Trophoblast cell (in vitro differentiated cells and primary cell): Measurements from ENCODE around the gene TMF1.

Experiments
- DNase-seq, 2 donors: peaks; one replicate each; pipeline ENCODE4 v3.0.0-alpha.2; 2016
- H2AFZ ChIP-seq: 2 replicates; pipeline ENCODE4 v1.6.1; 2013; ENCODE audit warnings: low read length, moderate library complexity, mild to moderate bottlenecking; ENCODE audit not compliant: insufficient read depth, poor library complexity
- H2AK5ac ChIP-seq: 2 replicates; pipeline ENCODE4 v1.6.1; 2013; ENCODE audit warnings: mild to moderate bottlenecking, low read length
- H2BK120ac ChIP-seq: 2 replicates; pipeline ENCODE4 v1.6.1; 2013; ENCODE audit warnings: low read length, mild to moderate bottlenecking, moderate library complexity; ENCODE audit not compliant: insufficient read depth, poor library complexity
- H2BK12ac ChIP-seq: 2 replicates; pipeline ENCODE4 v1.6.1; 2013; ENCODE audit warnings: mild to moderate bottlenecking, low read length, moderate library complexity
- H2BK5ac ChIP-seq: 2 replicates; pipeline ENCODE4 v1.6.1; 2013; ENCODE audit warnings: low read length, low read depth, moderate library complexity, mild to moderate bottlenecking; ENCODE audit not compliant: poor library complexity
- H3K14ac ChIP-seq: 2 replicates; pipeline ENCODE4 v1.6.1; 2013; ENCODE audit warnings: mild to moderate bottlenecking, low read length
- H3K18ac ChIP-seq: 2 replicates; pipeline ENCODE4 v1.6.1; 2013; ENCODE audit warnings: mild to moderate bottlenecking, low read length
- H3K23ac ChIP-seq: 2 replicates; pipeline ENCODE4 v1.6.1; 2013; ENCODE audit warnings: low read length
- H3K27ac ChIP-seq: 2 replicates; pipeline ENCODE4 v1.5.1; 2013; ENCODE audit warnings: low read depth, mild to moderate bottlenecking, inconsistent platforms, low read length, moderate library complexity
- H3K27me3 ChIP-seq: 2 replicates; pipeline ENCODE4 v1.6.1; 2013; ENCODE audit warnings: inconsistent platforms, mild to moderate bottlenecking, low read length, moderate library complexity; ENCODE audit not compliant: insufficient read depth
- H3K36me3 ChIP-seq, 2 experiments: 1 replicate in 1 of 2; 2 replicates in 1 of 2; pipeline ENCODE4 v1.6.1; 2013; ENCODE audit warnings: low read length in 2 of 2, mild to moderate bottlenecking in 2 of 2, moderate library complexity in 1 of 2; ENCODE audit not compliant: insufficient read depth in 2 of 2, control insufficient read depth in 1 of 2
- H3K4ac ChIP-seq: 2 replicates; pipeline ENCODE4 v1.6.1; 2013; ENCODE audit warnings: low read depth, mild to moderate bottlenecking, low read length, moderate library complexity
- H3K4me1 ChIP-seq, 2 experiments: 1 replicate in 1 of 2; 2 replicates in 1 of 2; pipeline ENCODE4 v1.6.1; 2013; ENCODE audit warnings: low read length in 2 of 2, mild to moderate bottlenecking in 2 of 2, moderate library complexity in 1 of 2; ENCODE audit not compliant: insufficient read depth in 2 of 2, control insufficient read depth in 1 of 2
- H3K4me2 ChIP-seq: 2 replicates; pipeline ENCODE4 v1.6.1; 2013; ENCODE audit warnings: inconsistent platforms, mild to moderate bottlenecking, low read length, moderate library complexity
- H3K4me3 ChIP-seq: 2 replicates; pipeline ENCODE4 v1.5.1; 2013; ENCODE audit warnings: mild to moderate bottlenecking, low read depth, low read length, inconsistent platforms
- H3K79me1 ChIP-seq: one replicate; pipeline ENCODE4 v1.6.1; 2013; ENCODE audit warnings: low read length
- H3K79me2 ChIP-seq: 2 replicates; pipeline ENCODE4 v1.6.1; 2013; ENCODE audit warnings: low read length, mild to moderate bottlenecking; ENCODE audit not compliant: control insufficient read depth, insufficient read depth, poor library complexity
- H3K9ac ChIP-seq: 2 replicates; pipeline ENCODE4 v1.6.1; 2013; ENCODE audit warnings: mild to moderate bottlenecking, low read length
- H3K9me3 ChIP-seq: 2 replicates; pipeline ENCODE4 v1.6.1; 2013; ENCODE audit warnings: low read depth, mild to moderate bottlenecking, control low read depth, inconsistent platforms, low read length; ENCODE audit not compliant: insufficient read depth
- H4K12ac ChIP-seq: 2 replicates; pipeline ENCODE4 v1.6.1; 2013; ENCODE audit warnings: low read depth, mild to moderate bottlenecking, low read length, moderate library complexity
- H4K8ac ChIP-seq: 2 replicates; pipeline ENCODE4 v1.6.1; 2013; ENCODE audit warnings: low read depth, mild to moderate bottlenecking, low read length, moderate library complexity
- H4K91ac ChIP-seq: one replicate; pipeline ENCODE4 v1.6.1; 2013; ENCODE audit warnings: low read depth, mild to moderate bottlenecking, low read length, moderate library complexity
- WGBS: extraction: QIAGEN DNeasy Blood & Tissue Kit; methylation state at CpG from one replicate; pipeline ENCODE4 v1.1.7; 2013; ENCODE audit warnings: missing lambda C conversion rate; ENCODE audit not compliant: insufficient read length, insufficient coverage; ENCODE audit errors: extremely low coverage; 5-methylcytosine and 5-hydroxymethylcytosine counted together

TMF1 gene

GRCh38 chr3:69096299-69096698, 44.2 kb upstream of the TMF1 start:
- Histone ChIP-seq H2BK120ac (no peak overlapping the region), H4K8ac (no peak overlapping the region), H3K4me3 (no peak overlapping the region), H4K91ac (no peak overlapping the region), H3K4me2 (no peak overlapping the region), H2AK5ac (no peak overlapping the region), H3K14ac (no peak overlapping the region), H3K79me1 (peaks cover 1% of the 10 kb centered on the region), H3K4me1 (peaks cover 2 to 6% of the 10 kb centered on the region in 2 experiments), H2BK12ac (no peak overlapping the region), H3K79me2 (no peaks in the 10 kb centered on the region), H3K18ac (no peak overlapping the region), H3K4ac (no peak overlapping the region), H3K27me3 (no peaks in the 10 kb centered on the region), H3K9ac (no peak overlapping the region), H3K9me3 (no peaks in the 10 kb centered on the region), H4K12ac (no peak overlapping the region), H3K36me3 (no peaks in the 10 kb centered on the region), H2AFZ (no peak overlapping the region), H3K23ac (no peak overlapping the region), H3K27ac (no peak overlapping the region), H2BK5ac (no peak overlapping the region)
- DNase-seq, result no peak
- no CpG with 5 or more reads among the region's 5 CpGs for WGBS

GRCh38 chr3:69095636-69096035, 43.5 kb upstream of the TMF1 start:
- no peak overlapping the region for H4K12ac ChIP-seq
- no peak overlapping the region for H3K9ac ChIP-seq
- DNase-seq, result no peak
- H3K27me3 ChIP-seq, result no peaks in the 10 kb centered on the region
- no peak overlapping the region for H3K18ac ChIP-seq
- WGBS, result no CpG with 5 or more reads among the region's 5 CpGs
- peaks cover 5 to 8% of the 10 kb centered on the region in 2 experiments for H3K4me1 ChIP-seq
- H3K27ac ChIP-seq, result no peak overlapping the region
- no peaks in the 10 kb centered on the region for H3K36me3 ChIP-seq
- H3K9me3 ChIP-seq, result no peaks in the 10 kb centered on the region
- H3K23ac ChIP-seq, result no peak overlapping the region
- no peak overlapping the region for H4K8ac ChIP-seq
- H3K79me2 ChIP-seq, result no peaks in the 10 kb centered on the region
- H2BK120ac ChIP-seq, result no peak overlapping the region
- no peak overlapping the region for H3K14ac ChIP-seq
- H3K4ac ChIP-seq, result no peak overlapping the region
- H2AFZ ChIP-seq, result no peak overlapping the region
- no peak overlapping the region for H3K4me3 ChIP-seq
- no peak overlapping the region for H4K91ac ChIP-seq
- H2AK5ac ChIP-seq, result no peak overlapping the region
- no peak overlapping the region for H2BK12ac ChIP-seq
- H3K4me2 ChIP-seq, result no peak overlapping the region
- H3K79me1 ChIP-seq, result no peaks in the 10 kb centered on the region
- no peak overlapping the region for H2BK5ac ChIP-seq

- Histone ChIP-seq H2BK120ac (no peak overlapping the region), H3K14ac (no peak overlapping the region), H3K4me2 (no peak overlapping the region), H4K8ac (no peak overlapping the region), H4K91ac (no peak overlapping the region), H3K18ac (no peak overlapping the region), H4K12ac (no peak overlapping the region), H2AFZ (no peak overlapping the region), H3K27ac (no peak overlapping the region), H3K36me3 (no peaks in the 10 kb centered on the region), H3K23ac (no peak overlapping the region), H3K27me3 (no peaks in the 10 kb centered on the region), H3K4ac (no peak overlapping the region), H2BK5ac (no peak overlapping the region), H2BK12ac (no peak overlapping the region), H3K4me1 (peaks cover 7 to 11% of the 10 kb centered on the region in 2 experiments), H3K9ac (no peak overlapping the region), H3K79me1 (no peaks in the 10 kb centered on the region), H2AK5ac (no peak overlapping the region), H3K4me3 (no peak overlapping the region), H3K79me2 (no peaks in the 10 kb centered on the region), H3K9me3 (no peaks in the 10 kb centered on the region)
- WGBS, result no CpG with 5 or more reads among the region's 8 CpGs
- peak in 1 of 2 donors; percentile 20 for DNase-seq
Measured at GRCh38 chr3:69094467-69095205, 42.5 kb upstream of the TMF1 start.

- no peak overlapping the region for H3K14ac ChIP-seq
- H3K4ac ChIP-seq, result no peak overlapping the region
- no peak overlapping the region for H2AK5ac ChIP-seq
- peak overlapping the region; percentile 24 for H3K27ac ChIP-seq
- H4K12ac ChIP-seq, result no peak overlapping the region
- DNase-seq, result peak in 1 of 2 donors; percentile 85
- H3K18ac ChIP-seq, result no peak overlapping the region
- H3K4me1 ChIP-seq, result peaks cover 8 to 18% of the 10 kb centered on the region in 2 experiments
- H3K9ac ChIP-seq, result no peak overlapping the region
- H3K23ac ChIP-seq, result no peak overlapping the region
- H3K27me3 ChIP-seq, result no peaks in the 10 kb centered on the region
- H3K4me2 ChIP-seq, result peak overlapping the region; percentile 29
- no peak overlapping the region for H2AFZ ChIP-seq
- no CpG with 5 or more reads among the region's 4 CpGs for WGBS
- no peak overlapping the region for H2BK12ac ChIP-seq
- H3K36me3 ChIP-seq, result no peaks in the 10 kb centered on the region
- H3K79me1 ChIP-seq, result peaks cover under 1% of the 10 kb centered on the region
- H4K8ac ChIP-seq, result no peak overlapping the region
- no peak overlapping the region for H3K4me3 ChIP-seq
- H4K91ac ChIP-seq, result no peak overlapping the region
- H2BK5ac ChIP-seq, result no peak overlapping the region
- H3K9me3 ChIP-seq, result no peaks in the 10 kb centered on the region
- no peaks in the 10 kb centered on the region for H3K79me2 ChIP-seq
- no peak overlapping the region for H2BK120ac ChIP-seq
Measured at GRCh38 chr3:69092030-69092516, 39.9 kb upstream of the TMF1 start.
